NCI-H1436 treated with DMSO at 0.1 percent for 48 hours (cell line): ENCODE data around the gene DDIAS.
A peak's percentile ranks its signal among the peaks of the same experiment; 100 is the strongest.
"Not testable (repeated sequence)": the region's sequence is repeated elsewhere in the genome, so short reads cannot be mapped to it uniquely, and the experiment has no call there.

Source experiments
- DNase-seq: peaks from one replicate; lab custom pipeline; 2025; lab: John Stamatoyannopoulos, UW

The DDIAS gene

GRCh38 chr11:82890936-82891335 is 10.6 kb upstream of the DDIAS start:
- DNase-seq: no peak

DNA sequence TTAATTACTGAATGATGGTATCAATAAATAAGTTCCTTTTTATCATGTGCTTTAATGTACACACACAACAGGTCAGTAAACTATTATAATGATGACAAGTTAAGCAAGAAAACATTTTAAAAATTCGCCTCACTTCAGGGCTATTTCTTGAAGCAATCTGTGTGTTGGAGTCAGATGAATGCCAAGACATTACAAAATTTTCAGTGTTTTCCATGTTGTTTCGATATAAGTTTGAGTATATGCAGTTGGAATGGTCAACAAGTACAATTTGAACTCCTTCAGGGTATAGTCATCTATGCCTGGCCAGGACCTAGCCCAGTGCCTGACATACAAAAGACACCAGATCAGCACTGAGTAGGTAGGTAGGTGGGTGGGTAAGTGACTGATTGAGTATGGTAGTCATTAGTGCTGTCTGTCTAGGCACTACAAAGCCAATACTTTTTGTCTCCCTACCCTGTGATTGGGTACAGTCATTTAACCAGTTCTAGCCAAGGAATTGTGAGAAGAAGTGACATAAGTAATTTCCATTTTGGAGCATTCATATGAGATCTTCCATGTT is 8.8 kb upstream of the DDIAS start:
- no peak for DNase-seq

DNA sequence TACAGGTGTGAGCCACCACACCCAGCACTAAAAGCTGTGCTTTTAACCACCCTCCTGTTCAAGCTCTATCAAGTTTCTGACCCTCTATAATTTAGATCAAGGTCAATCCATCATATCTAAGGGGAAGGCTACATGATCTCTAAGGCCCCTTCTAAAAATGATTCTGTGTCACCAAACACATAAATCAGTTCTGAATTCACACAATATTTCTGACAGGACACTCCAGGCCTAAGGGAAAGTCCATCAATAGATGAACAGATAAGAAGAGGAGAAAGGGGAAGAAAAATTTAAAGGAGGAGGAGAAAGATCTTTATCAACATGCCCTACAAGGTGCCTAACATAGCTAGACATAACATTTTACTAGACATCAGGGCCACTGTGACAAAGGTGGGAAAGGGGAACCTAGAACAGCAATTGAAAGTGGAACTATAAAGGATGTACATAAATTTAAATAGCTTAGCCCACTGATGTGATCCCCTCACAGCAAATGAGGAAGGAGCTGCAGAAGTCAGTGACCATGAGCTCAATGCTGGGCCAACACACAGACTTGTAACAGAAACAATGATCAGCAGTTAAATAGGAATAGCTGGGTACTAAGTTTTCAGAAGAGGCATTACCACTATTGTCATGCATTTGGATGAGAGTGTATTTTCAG is 6.0 kb upstream of the DDIAS start:
- DNase-seq: no peak

DNA sequence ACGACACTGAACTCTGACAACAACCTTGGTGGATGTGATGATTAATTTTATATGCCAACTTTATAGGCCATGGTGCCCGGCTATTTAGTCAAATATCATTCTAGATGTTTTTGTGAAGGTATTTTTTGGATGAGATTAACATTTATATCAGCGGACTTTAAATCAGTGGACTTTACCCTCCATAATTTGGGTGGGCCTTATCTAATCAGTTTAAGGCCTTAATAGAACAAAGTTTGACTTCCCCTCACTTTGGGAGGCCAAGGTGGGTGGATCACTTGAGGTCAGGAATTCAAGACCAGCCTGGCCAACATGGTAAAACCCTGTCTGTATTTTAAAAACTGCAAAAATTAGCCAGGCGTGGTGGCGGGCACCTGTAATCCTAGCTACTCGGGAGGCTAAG is 5.4 kb upstream of the DDIAS start:
- DNase-seq: no peak

- DNase-seq: no peak
These were observed 3.3 kb upstream of the DDIAS start for GRCh38 chr11:82898241-82898640.

DNA sequence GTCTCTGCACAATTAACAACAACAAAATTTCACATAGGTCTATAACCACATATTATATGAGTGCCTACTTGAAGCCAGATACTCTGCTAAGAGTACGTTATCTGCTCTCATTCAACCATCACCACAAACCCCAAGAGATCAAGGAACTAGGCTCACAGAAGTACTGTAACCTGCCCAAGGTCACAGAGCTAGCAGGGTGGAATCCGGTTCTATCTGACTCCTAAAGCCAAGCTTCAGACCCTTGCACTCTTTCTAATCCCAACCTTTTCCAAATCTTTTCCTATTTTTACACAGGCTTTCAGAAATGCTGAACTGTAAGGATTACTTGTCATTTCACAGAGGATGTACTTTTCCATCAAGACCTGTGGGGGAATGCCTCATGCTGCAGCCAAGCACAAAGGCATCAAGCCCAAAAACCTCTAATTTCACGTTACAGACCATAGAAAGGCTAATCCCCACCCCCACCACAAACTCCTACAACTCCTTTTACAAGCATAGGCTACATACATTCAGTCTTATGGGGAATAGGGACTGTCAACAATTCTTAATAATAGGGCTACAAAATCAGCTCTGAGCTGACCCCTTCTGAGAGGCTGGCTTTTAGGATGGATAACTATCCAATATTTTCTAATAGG is 2.2 kb upstream of the DDIAS start:
- DNase-seq: no peak

GRCh38 chr11:82899957-82900276 is 1.6 kb upstream of the DDIAS start:
- DNase-seq: no peak

DNA sequence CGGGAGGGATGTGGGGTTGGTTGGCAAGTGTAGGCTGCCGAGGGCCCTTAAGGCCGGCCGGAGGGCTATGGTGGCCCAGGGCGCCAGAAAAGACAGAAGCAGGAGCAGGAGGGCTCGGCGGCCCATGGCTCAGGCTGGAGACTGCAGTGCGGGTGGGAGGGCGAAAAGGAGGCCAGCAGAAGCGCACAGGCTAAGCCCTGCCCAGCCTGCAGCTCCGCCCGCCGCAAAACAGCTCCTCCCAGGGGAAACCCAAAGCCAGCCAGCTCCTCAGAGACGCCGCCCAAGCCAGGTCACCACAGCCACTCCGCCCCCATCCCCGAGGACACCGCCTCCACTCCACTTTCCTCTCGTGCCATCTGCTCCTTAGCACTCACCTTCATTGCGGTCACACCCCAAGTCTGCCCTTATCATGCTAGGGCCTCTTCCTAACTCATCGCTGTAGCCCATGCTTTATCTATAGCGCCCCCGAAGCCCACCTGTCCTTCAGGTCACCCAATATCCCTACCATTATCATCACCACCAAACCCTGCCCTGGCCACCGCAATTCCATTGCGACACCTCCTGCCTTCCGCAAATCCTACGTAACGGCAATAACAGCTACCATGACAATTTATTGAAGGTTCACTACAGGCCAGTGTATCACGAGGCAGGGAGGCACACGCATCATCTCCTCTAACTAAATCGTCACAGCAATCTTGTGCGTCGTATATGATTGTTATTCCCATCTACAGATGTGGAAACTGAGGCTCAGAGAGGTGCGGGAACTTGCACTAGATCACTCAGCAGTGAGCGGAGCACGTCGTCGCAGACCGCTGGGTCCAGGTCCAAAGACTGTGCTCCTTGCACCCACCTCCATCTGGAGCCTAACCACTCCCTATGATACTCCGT is 1.0 kb upstream of the DDIAS start, which contains the start of gene PRCP:
PRCP (minus strand) TSS at position 154 of the 888 bp plus-strand sequence; CDS start at position 126, 28 bp downstream.
- DNase-seq: peak; percentile 59

DNA sequence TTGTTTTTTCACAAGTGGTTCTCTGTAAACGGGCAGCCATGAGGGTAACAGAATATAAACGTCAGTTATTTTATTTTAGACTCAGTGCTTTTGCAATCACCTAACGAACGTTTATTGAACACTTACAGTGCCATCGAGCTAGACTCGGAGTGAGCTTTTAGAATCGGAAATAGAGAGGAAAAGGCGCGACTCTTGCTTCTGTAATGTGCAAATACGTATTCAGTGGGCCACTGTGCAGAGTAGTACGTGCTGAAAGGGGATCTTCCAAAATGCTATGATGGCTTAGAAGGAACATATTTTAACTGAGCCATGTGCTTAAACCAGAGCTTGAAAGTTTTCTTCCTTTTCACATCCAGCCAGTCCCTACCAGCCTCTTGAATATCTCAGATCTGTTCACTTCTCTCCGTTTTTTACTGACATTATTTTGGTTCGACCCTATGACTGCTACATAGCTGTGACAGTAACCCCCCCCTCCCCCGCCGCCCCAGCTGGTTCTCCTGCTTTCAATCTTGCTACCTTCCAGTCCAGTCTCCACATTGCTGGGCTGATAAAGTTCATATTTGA is 468 bp downstream of the DDIAS start:
- no peak for DNase-seq

DNA sequence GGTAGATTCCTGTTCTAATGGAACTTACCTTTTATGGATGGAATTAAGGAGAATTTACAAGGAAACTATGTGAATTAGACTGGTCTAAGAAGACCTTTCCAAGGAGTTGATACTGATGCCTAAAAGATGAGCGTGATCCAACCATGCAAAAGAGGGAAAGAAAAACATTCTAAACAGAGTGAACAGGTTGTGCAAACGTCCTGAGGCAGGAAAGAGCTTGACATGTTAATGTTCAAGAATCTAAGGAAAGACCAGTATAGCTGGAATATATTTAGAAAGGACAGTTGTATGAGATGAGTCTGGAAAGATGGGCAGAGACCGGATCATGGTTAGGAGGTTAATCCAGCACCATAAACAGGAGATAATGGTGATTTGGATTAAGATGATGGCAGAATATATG is 1.3 kb downstream of the DDIAS start:
- DNase-seq: no peak

- DNase-seq: no peak
These were observed 2.5 kb downstream of the DDIAS start for GRCh38 chr11:82903843-82904586.

DNA sequence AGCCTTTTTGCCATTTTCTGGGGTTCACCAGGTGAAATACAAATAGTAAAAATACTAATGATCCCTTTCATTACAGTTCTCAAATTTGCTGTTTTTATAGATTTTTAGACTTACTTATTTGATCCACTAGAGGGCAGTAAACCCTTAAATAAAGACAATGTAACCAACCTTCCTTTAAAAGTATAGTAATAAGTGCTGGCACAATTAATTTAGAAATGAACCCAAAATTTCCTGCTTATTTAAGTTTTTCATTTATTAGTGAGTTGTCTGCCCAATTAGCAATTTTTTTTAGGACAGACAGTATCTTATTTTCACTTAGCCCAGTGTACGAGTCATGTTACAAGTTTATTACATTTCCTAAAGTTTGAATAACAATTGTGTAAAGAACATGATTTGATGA is 4.7 kb downstream of the DDIAS start:
- DNase-seq: peak; percentile 27

GRCh38 chr11:82906931-82907330 is 5.4 kb downstream of the DDIAS start:
- DNase-seq: no peak

GRCh38 chr11:82907371-82907770 is 5.8 kb downstream of the DDIAS start:
- DNase-seq: no peak

GRCh38 chr11:82908311-82908710 is 6.8 kb downstream of the DDIAS start:
- no peak for DNase-seq

DNA sequence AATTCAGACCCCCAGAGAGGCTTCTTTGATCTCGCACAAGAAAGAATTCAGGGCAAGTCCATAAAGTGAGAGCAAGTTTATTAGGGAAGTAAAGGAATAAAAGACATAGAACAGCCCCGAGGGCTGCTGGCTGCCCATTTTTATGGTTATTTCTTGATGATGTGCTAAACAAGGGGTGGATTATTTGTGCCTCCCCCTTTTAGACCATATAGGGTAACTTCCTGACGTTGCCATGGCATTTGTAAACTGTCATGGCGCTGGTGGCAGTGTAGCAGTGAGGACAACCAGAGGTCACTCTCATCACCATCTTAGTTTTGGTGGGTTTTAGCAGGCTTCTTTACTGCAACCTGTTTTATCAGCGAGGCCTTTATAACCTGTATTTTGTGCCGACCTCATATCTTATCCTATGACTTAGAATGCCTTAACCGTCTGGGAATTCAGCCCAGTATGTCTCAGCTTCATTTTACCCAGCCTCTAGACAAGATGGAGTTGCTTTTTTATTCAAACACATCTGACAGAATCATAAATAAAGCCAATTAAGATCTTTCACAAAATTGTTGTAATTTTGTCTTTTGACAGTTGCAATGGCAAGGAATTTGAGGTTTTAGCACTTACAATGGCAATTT is 7.6 kb downstream of the DDIAS start:
- DNase-seq: no peak

- DNase-seq: not testable (repeated sequence)
These were observed 18.2 kb downstream of the DDIAS start for GRCh38 chr11:82919786-82920185.

DNA sequence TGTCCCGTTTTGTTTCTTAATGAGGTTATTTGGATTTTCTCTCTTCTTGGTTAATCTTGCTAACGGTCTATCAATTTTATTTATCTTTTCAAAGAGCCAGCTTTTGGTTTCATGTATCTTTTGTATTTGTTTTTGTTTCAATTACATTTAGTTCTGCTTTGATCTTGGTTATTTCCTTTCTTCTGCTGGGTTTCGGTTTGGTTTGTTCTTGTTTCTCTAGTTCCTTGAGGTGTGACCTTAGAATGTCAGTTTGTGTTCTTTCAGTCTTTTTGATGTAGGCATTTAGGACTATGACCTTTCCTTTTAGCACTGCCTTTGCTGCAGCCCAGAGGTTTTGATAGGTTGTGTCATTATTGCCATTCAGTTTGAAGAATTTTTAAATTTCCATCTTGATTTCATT is 18.7 kb downstream of the DDIAS start:
- DNase-seq: not testable (repeated sequence)

DNA sequence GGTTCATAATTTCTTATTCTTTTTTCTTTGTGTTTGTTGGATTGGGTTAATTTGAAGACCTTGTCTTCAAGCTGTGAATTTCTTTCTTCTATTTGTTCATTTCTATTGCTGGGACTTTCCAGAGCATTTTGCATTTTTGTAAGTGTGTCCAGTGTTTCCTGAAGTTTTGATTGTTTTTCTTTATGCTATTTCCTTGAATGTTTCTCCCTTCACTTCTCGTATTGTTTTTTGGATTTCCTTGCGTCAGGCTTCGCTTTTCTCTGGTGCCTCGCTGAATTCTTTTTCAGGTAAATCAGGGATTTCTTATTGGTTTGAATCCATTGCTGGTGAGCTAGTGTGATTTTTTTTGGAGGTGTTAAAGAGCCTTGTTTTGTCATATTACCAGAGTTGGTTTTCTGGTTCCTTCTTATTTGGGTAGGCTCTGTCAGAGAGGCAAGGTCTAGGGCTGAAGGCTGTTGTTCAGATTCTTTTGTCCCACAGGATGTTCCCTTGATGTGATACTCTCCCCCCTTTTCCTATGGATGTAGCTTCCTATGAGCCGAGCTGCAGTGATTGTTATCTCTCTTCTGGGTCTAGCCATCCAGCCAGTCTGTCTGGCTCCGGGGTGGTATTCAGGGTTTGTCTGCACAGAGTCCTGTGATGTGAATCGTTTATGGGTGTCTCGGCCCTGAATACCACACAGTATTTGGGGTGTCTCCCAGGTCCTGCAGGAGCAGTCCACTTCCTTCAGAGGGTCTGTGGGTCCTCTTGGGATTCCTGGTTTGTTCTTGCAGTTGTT is 21.0 kb downstream of the DDIAS start:
- DNase-seq: not testable (repeated sequence)

GRCh38 chr11:82924522-82925224 is 23.1 kb downstream of the DDIAS start:
- no peak for DNase-seq
